GM18907 (cell line): ENCODE measurements around the gene APP.
"Not testable (repeated sequence)": the region's sequence is repeated elsewhere in the genome, so short reads cannot be mapped to it uniquely, and the experiment has no call there.

ENCODE experiments used
- ATAC-seq: cut with Tn5 transposase; IDR thresholded peaks from one replicate; pipeline ENCODE4 v1.9.1; 2021; ENCODE audit warnings: mild to moderate bottlenecking, moderate library complexity; ENCODE audit not compliant: unreplicated experiment

The APP gene

GRCh38 chr21:26106562-26106961 is 64.0 kb downstream of the APP start:
- no peak for ATAC-seq

- no peak for ATAC-seq
Measured at GRCh38 chr21:26105819-26106218, 64.8 kb downstream of the APP start.

DNA sequence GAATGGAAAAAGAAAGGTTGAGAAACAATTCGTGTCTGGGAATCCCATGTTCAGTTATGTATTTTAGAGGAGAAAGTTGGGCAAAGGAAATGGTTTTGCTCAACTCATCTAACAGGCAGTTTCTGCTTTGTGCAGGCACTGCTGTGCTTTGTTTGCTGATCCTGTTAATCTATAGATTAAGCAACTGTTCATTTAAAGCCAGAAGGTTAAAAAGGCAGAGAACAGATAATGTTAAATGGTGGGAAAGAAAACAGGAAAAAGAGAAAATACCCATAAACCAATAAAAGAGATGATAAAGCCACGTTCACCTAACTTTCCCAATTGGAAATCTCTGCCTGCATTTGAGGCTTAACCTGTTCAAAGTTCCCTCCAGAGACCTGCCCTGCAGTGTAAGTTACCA is 70.0 kb downstream of the APP start:
- no peak for ATAC-seq

DNA sequence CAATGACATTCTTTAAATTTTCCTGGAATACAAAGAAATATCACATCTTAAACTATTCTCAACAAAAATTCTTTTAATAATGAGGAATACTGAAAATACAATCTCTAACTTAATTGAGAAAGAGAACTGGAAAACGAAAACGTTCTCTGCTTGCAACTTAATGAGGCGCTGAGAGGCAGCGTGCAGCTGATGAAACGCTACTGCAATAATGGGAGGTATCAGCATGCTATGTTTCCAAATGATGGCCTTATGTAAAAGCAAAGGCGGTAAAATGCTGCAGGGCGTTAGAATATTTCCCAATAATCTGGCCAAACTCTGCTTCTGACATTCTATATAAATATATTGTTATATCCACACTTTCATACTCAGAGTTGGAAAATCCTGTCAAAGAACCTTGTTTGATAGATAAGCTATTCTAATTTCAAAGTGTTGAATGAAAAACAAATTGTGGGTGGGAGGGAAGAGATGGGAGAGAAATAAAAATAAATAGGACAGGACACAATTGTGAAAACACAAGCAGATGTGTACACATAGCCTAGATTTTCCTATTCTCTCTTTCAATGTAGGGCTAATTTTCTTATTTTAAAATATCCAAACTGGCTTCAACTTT is 70.9 kb downstream of the APP start:
- ATAC-seq, result no peak

GRCh38 chr21:26098772-26099397 is 71.7 kb downstream of the APP start:
- ATAC-seq, result no peak

DNA sequence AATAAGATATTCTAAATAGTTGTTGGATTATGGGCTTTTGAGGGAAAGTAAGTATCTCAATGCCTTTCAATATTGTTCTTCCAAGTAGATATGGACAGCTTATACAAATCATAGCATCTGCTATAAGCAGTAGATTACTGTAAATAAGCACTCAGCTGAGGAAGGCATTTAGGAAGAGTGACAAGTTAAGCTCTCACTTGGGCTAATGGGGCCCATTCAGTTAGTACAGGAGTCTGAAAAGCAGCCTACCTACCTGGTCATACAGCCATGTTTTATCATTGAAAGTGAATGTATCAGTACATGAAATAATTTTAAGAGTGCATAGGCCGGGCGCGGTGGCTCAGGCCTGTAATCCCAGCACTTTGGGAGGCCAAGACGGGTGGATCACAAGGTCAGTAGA is 73.1 kb downstream of the APP start:
- ATAC-seq, result no peak

- ATAC-seq, result no peak
Measured at GRCh38 chr21:26096494-26097371, 73.8 kb downstream of the APP start.

DNA sequence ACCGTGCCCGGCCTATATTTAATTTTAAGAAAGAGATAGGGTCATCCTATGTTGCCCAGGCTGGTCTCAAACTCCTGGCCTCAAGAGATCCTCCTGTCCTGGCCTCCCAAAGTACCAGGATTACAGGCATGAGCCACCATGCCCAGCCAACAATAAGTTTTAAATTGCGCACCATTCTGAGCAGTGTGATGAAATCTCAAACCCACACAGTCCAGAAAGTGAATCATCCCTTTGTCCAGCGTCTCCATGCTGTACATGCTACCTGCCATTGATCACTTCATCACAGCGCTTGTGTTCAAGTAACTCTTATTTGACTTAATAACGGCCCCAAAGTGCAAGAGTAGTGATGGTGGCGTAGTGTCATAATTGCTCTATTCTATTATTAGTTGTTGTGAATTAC is 75.4 kb downstream of the APP start:
- ATAC-seq, result no peak

GRCh38 chr21:26093122-26093521 is 77.4 kb downstream of the APP start:
- no peak for ATAC-seq

- no peak for ATAC-seq
Measured at GRCh38 chr21:26091480-26092018, 79.0 kb downstream of the APP start.

DNA sequence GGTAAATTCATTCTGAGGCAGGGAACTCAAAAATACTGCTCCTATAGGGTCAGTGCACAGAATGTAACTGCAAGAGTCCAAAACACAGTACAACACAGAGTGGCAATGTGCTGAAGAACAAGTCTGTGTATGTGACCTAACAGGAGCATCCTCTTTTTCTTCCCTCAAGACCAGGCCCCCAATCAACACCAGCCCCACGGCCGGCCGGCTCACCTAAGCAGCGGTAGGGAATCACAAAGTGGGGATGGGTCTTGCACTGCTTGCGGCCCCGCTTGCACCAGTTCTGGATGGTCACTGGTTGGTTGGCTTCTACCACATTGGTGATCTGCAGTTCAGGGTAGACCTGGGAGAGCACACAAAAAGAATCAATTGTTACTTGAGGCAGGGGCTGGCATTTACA is 80.8 kb downstream of the APP start:
- no peak for ATAC-seq

GRCh38 chr21:26087223-26087918 is 83.2 kb downstream of the APP start:
- ATAC-seq, result no peak

- no peak for ATAC-seq
Measured at GRCh38 chr21:26085882-26086281, 84.7 kb downstream of the APP start.

- no peak for ATAC-seq
Measured at GRCh38 chr21:26085127-26085526, 85.4 kb downstream of the APP start.

DNA sequence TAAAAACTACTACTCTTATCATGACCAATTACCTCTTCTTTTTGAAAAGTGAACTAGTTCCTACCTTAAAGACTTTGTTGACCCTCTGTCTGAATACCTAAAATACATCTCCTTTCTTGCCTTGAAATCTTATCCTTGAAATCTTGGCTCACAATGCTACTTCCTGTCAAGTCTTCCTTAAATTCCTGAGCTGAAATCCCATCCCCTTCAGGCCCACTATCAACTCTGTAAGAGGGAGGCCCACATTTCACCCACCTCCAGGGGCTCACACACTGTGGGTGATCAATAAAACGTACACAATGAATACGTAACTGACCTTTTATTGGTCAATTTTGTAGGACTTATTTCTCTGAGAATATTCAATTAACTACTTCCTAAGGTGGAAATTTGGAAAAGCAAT is 88.0 kb downstream of the APP start:
- no peak for ATAC-seq

- ATAC-seq, result not testable (repeated sequence)
Measured at GRCh38 chr21:26081175-26081760, 89.3 kb downstream of the APP start.

DNA sequence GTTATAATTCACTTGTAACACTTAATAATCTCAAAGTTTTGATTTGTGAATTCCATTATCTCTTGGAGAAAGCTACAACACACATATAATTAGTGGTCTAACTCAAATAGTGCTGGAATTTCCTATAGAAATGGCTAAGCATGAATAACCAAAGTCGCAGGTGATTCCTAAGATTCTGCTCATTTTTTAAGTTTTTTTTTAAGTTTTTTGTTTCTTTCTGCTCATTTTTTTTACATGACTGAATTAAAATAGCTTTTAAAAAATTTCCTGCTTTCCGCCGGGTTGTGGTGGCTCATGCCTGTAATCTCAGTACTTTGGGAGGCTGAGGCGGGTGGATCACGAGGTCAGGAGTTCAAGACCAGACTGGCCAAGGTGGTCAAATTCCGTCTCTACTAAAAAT is 90.4 kb downstream of the APP start:
- no peak for ATAC-seq

GRCh38 chr21:26079366-26079765 is 91.2 kb downstream of the APP start:
- no peak for ATAC-seq

DNA sequence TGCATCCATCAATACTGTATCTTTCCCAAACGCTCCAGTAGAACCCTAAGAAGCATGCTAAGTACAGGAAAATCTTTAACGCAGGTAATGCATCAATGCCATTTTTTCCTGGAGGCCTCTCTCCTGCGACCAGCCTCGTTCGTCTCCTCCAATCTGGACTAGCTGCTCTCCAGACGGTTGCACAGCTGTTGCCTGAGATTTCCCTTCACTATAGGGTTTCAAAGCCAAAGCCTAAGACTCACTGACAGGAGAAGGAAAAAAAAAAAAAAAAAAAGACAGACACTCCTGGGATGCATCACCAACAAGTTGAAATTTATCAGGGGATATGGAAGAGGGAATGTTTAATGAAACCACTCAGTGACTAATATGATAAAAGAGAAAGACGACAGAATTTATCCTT is 93.0 kb downstream of the APP start:
- no peak for ATAC-seq

DNA sequence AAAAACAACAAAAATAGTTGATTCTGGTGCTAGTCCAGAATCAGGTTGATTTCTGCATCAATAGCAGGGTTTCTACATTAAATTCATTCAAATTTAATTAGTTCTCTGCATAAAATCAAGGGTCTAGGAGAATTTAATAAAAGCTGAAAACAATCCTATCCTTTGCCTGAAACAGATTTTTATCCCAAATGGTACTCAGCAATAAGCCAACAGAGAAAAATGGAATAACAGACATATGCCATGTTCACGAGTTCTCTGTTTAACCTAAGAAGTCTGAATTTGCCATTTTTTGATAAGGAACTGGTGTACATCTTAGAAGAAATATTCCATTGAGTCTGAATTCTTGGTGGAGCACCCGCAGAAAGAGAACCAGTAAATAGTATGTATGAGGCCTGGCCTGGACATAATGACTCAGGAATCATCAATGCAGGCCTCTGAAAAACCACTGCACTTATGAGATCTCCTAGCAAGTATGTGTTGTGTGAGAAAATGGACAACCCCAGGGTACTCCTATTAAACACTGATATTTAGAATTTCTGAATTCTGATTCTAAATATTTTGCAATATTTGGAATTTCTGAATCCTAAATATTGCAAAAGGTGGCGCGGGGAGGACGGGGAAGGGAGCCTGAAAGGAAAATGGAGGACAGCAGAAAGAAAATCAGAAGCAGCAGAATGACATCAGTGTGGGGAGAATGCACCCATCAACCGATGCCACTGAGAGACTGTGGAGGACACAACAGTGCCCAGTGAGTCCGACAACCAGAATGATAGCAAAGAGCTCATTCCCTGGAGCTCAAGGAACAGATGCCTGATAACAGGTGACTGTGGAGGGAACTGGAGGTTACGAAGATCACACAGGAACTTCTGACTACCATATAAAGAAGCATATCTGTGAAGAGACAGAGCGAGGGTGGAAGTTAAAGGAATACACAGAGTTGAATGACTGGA is 97.6 kb downstream of the APP start:
- no peak for ATAC-seq
